Measurements from ENCODE around the gene CFAP53.

CFAP53 gene

DNA sequence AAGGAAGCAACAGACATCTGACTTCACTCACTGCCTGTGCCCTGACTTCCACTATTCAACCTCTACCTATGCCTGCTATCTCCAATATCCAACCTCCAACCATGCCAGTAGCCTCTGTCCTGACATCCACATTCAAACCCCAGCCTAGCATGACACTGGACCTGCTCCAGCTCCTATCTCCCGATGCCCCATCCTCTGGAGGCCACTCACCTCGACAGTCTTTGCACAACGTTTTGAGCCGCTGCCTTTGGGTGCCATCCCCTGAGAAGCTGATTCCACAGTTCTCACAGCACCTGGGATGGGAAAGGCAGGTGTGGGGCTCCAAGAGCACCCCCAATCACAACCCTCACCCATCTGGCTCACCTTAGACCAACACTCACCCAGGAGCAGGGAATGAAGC, 10.2 kb upstream of the CFAP53 start:
- no peaks in the 10 kb centered on the region for H3K9me3 ChIP-seq (ENCODE audit: insufficient read depth, low read length)
- no peaks in the 10 kb centered on the region for H3K27me3 ChIP-seq (ENCODE audit: low read depth, low read length)
- peaks cover 36% of the 10 kb centered on the region for H3K79me2 ChIP-seq (ENCODE audit: low read length)
- no peak overlapping the region for H2AFZ ChIP-seq (ENCODE audit: low read depth, low read length)
- H3K4me1 ChIP-seq (ENCODE audit: low read length) = peaks cover 18% of the 10 kb centered on the region
- no peak overlapping the region for H3K4me3 ChIP-seq (ENCODE audit: low read length)
- peaks cover 77% of the 10 kb centered on the region for H3K36me3 ChIP-seq (replicated peaks; ENCODE audit: low read depth, low read length)
- TF ChIP-seq EZH2phosphoT487 (IDR thresholded peaks at IDR 0.05; ENCODE audit: low read depth) = no peak
- TF ChIP-seq, protein P1, sequence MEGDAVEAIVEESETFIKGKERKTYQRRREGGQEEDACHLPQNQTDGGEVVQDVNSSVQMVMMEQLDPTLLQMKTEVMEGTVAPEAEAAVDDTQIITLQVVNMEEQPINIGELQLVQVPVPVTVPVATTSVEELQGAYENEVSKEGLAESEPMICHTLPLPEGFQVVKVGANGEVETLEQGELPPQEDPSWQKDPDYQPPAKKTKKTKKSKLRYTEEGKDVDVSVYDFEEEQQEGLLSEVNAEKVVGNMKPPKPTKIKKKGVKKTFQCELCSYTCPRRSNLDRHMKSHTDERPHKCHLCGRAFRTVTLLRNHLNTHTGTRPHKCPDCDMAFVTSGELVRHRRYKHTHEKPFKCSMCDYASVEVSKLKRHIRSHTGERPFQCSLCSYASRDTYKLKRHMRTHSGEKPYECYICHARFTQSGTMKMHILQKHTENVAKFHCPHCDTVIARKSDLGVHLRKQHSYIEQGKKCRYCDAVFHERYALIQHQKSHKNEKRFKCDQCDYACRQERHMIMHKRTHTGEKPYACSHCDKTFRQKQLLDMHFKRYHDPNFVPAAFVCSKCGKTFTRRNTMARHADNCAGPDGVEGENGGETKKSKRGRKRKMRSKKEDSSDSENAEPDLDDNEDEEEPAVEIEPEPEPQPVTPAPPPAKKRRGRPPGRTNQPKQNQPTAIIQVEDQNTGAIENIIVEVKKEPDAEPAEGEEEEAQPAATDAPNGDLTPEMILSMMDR (IDR thresholded peaks at IDR 0.05; ENCODE audit: low read depth, low read length) = no peak
- H3K27ac ChIP-seq (ENCODE audit: low read length) = no peak overlapping the region
- H3K9ac ChIP-seq (ENCODE audit: low read length) = no peak overlapping the region
- peaks cover 13% of the 10 kb centered on the region for H4K20me1 ChIP-seq (ENCODE audit: insufficient read depth, low read length)
- H3K4me2 ChIP-seq (ENCODE audit: low read length) = no peak overlapping the region

DNA sequence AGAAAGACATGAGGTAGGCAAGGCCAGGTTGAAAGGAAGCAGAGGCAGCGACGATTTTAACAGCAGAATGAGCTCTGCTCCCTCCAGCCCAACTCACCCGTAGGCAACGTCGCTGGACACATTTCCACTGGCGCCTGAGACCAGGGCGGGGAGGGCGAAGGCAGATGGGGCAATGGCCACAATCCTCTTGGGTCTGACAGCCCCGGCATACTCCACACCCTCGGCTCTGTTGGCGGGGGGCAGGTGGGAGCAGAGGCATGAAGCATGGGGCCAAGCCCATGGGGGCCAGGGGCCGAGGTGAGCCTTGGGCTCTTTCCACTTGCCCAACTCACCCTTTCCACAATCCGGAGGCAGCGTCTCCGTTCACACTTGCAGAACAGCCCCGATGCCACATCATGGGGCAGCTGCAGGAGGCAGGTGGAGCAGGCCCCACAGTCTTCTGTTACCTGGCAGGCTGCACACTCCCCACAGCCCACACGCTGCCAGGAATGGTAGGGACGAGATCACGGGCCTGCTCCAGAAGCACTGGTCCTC, 9.3 kb upstream of the CFAP53 start:
- peaks cover 28% of the 10 kb centered on the region for H3K79me2 ChIP-seq (ENCODE audit: low read length)
- peaks cover 85% of the 10 kb centered on the region for H3K36me3 ChIP-seq (replicated peaks; ENCODE audit: low read depth, low read length)
- no peaks in the 10 kb centered on the region for H3K9me3 ChIP-seq (ENCODE audit: insufficient read depth, low read length)
- H3K4me1 ChIP-seq (ENCODE audit: low read length) = peaks cover 18% of the 10 kb centered on the region
- H3K27me3 ChIP-seq (ENCODE audit: low read depth, low read length) = no peaks in the 10 kb centered on the region
- H3K27ac ChIP-seq (ENCODE audit: low read length) = no peak overlapping the region
- peaks cover 13% of the 10 kb centered on the region for H4K20me1 ChIP-seq (ENCODE audit: insufficient read depth, low read length)
- no peak overlapping the region for H3K4me2 ChIP-seq (ENCODE audit: low read length)
- no peak overlapping the region for H3K9ac ChIP-seq (ENCODE audit: low read length)
- no peak overlapping the region for H3K4me3 ChIP-seq (ENCODE audit: low read length)
- no peak overlapping the region for H2AFZ ChIP-seq (ENCODE audit: low read depth, low read length)
- TF ChIP-seq EZH2phosphoT487 (IDR thresholded peaks at IDR 0.05; ENCODE audit: low read depth) = no peak
- TF ChIP-seq, protein P1 (IDR thresholded peaks at IDR 0.05; ENCODE audit: low read depth, low read length) = no peak

DNA sequence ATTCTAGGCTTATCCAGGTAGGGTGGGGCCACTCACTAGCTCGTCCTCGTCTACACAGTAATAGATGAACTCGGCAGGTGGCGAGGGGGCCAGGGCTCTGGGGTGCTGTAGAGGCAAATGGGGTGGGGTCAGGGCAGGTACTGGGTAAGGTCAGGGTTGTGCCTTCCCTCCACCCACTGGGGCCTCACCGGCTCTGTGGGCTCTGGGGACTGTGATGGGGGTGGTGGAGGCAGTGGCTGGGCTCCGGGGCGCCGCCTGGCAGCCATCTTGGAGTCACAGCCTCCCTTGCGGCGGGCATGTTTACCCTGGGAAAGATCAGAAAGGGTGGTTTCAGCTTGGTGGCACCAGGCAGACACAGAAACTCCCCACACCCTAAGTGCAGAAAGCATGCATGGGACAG, 8.6 kb upstream of the CFAP53 start:
- Histone ChIP-seq H3K9ac (ENCODE audit: low read length) (no peak overlapping the region), H3K4me3 (ENCODE audit: low read length) (no peak overlapping the region), H3K4me1 (ENCODE audit: low read length) (peaks cover 11% of the 10 kb centered on the region), H4K20me1 (ENCODE audit: insufficient read depth, low read length) (peaks cover 13% of the 10 kb centered on the region), H3K27me3 (ENCODE audit: low read depth, low read length) (no peaks in the 10 kb centered on the region), H3K36me3 (replicated peaks; ENCODE audit: low read depth, low read length) (peaks cover 90% of the 10 kb centered on the region), H3K79me2 (ENCODE audit: low read length) (peaks cover 22% of the 10 kb centered on the region), H2AFZ (ENCODE audit: low read depth, low read length) (no peak overlapping the region), H3K4me2 (ENCODE audit: low read length) (no peak overlapping the region), H3K9me3 (ENCODE audit: insufficient read depth, low read length) (no peaks in the 10 kb centered on the region), H3K27ac (ENCODE audit: low read length) (no peak overlapping the region)
- TF ChIP-seq, protein P1 (IDR thresholded peaks at IDR 0.05; ENCODE audit: low read depth, low read length) = no peak
- no peak for TF ChIP-seq EZH2phosphoT487 (IDR thresholded peaks at IDR 0.05; ENCODE audit: low read depth)

DNA sequence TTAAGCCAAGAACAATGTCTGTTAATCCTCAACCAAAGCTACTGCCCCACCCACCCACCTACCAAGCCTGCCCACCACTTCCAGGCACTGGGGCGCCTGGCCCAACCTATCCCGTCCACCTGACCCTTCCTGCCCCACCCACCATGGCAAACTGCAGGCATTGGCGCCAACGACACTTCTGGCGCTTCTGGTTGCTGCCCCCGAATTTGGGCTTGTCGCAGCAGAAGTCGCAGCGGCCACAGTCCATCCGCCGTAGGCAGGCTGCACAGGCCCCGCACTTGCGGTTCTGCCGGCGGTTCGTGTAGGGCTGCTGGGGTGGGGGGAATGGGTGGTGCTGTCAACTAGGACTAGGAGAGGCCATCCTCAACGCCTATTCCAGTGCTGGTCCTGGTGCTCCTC, 7.7 kb upstream of the CFAP53 start:
- H3K4me3 ChIP-seq (ENCODE audit: low read length) = no peak overlapping the region
- TF ChIP-seq, protein P1 (IDR thresholded peaks at IDR 0.05; ENCODE audit: low read depth, low read length) = no peak
- no peak for TF ChIP-seq EZH2phosphoT487 (IDR thresholded peaks at IDR 0.05; ENCODE audit: low read depth)
- H3K36me3 ChIP-seq (replicated peaks; ENCODE audit: low read depth, low read length) = peaks cover 90% of the 10 kb centered on the region
- no peak overlapping the region for H3K27ac ChIP-seq (ENCODE audit: low read length)
- peaks cover 13% of the 10 kb centered on the region for H3K79me2 ChIP-seq (ENCODE audit: low read length)
- no peak overlapping the region for H3K9ac ChIP-seq (ENCODE audit: low read length)
- no peak overlapping the region for H3K4me2 ChIP-seq (ENCODE audit: low read length)
- no peak overlapping the region for H2AFZ ChIP-seq (ENCODE audit: low read depth, low read length)
- H3K9me3 ChIP-seq (ENCODE audit: insufficient read depth, low read length) = no peaks in the 10 kb centered on the region
- peaks cover 2% of the 10 kb centered on the region for H3K4me1 ChIP-seq (ENCODE audit: low read length)
- no peaks in the 10 kb centered on the region for H3K27me3 ChIP-seq (ENCODE audit: low read depth, low read length)
- H4K20me1 ChIP-seq (ENCODE audit: insufficient read depth, low read length) = peaks cover 5% of the 10 kb centered on the region

All from OCI-LY3 (cell line).